A673 (cell line): ENCODE data around the gene SEMA4F. TPM values are rescaled to one million over a fixed set of nuclear protein-coding genes. Genes with fewer than 3 reads are reported as not detected.

Experiments used
- BruUV-seq: library from RNA; stranded (reverse); fragments of 400-500 nt; replicated peaks from 2 replicates; lab custom pipeline; 2021; lab: Mats Ljungman, UMichigan
- CTCF ChIA-PET: fragments of 300-600 bp; sonication (Branson Sonifier 250); formaldehyde crosslinking; loops from one replicate; lab custom pipeline; 2022; ENCODE audit warnings: antibody characterized with exemption; lab: Charles Lee
- POLR2A ChIA-PET: fragments of 300-600 bp; sonication (Branson Sonifier 250); formaldehyde crosslinking; loops from one replicate; lab custom pipeline; 2022; ENCODE audit warnings: antibody characterized with exemption; ENCODE audit not compliant: low non-redundant PET; lab: Charles Lee
- DNase-seq: peaks from one replicate; pipeline ENCODE4 v3.0.0-alpha.2; 2015; ENCODE audit warnings: low spot score
- H3K27ac ChIP-seq: fragments of 200-600 bp; sonication (generic); 2 replicates; pipeline ENCODE4 v1.5.1; 2016; ENCODE audit warnings: mixed run types, low read depth, mild to moderate bottlenecking, mixed read lengths, antibody characterized with exemption, low read length; ENCODE audit not compliant: poor library complexity, severe bottlenecking
- H3K27me3 ChIP-seq: fragments of 200-600 bp; sonication (generic); replicated peaks from 2 replicates; pipeline ENCODE4 v1.6.1; 2017; ENCODE audit warnings: mixed run types, low read depth, mild to moderate bottlenecking, mixed read lengths, antibody characterized with exemption, low read length; ENCODE audit not compliant: insufficient read depth, poor library complexity
- H3K36me3 ChIP-seq: fragments of 200-600 bp; sonication (generic); 2 replicates; pipeline ENCODE4 v1.6.1; 2016; ENCODE audit warnings: mixed run types, mild to moderate bottlenecking, mixed read lengths, antibody characterized with exemption, low read length; ENCODE audit not compliant: insufficient read depth, poor library complexity, severe bottlenecking
- H3K4me1 ChIP-seq: fragments of 200-600 bp; sonication (generic); 2 replicates; pipeline ENCODE4 v1.6.1; 2017; ENCODE audit warnings: mixed run types, mild to moderate bottlenecking, mixed read lengths, antibody characterized with exemption, low read length; ENCODE audit not compliant: insufficient read depth, poor library complexity, severe bottlenecking
- H3K4me3 ChIP-seq: fragments of 200-600 bp; sonication (generic); 2 replicates; pipeline ENCODE4 v1.5.1; 2016; ENCODE audit warnings: low read depth, mixed run types, mild to moderate bottlenecking, mixed read lengths, low read length; ENCODE audit not compliant: poor library complexity, severe bottlenecking
- H3K9me3 ChIP-seq: fragments of 200-600 bp; sonication (generic); 2 replicates; pipeline ENCODE4 v1.6.1; 2016; ENCODE audit warnings: mixed run types, low read depth, mild to moderate bottlenecking, mixed read lengths, antibody characterized with exemption, low read length; ENCODE audit not compliant: poor library complexity, severe bottlenecking
- EZH2 ChIP-seq: fragments of 200-600 bp; sonication (generic); IDR thresholded peaks from 2 replicates; pipeline ENCODE4 v1.6.1; 2017; ENCODE audit warnings: borderline replicate concordance, low read depth, mild to moderate bottlenecking, mixed read lengths, antibody characterized with exemption, low read length; ENCODE audit not compliant: poor library complexity, severe bottlenecking
- intact Hi-C: fragments of 100-400 bp; cut with micrococcal nuclease; formaldehyde crosslinking; loops from one replicate; pipeline ENCODE4 v1.10.0; 2022; ENCODE audit not compliant: unreplicated experiment
- total RNA-seq: library from RNA; stranded (reverse); gene quantifications from 2 replicates; pipeline ENCODE4 v1.2.3, GENCODE V29; 2021
- TF ChIP-seq, protein P1 (sequence below): fragments of 300-800, 200-600 bp; sonication (generic); conservative IDR thresholded peaks from 2 replicates; pipeline ENCODE4 v1.5.1; 2017; ENCODE audit warnings: low read depth, mild to moderate bottlenecking, antibody characterized with exemption, low read length, moderate library complexity, mixed read lengths

The SEMA4F gene
- total RNA-seq, 1 experiment from 2014 or later, result 3.8 TPM

GRCh38 chr2:74706741-74707140, 52.7 kb downstream of the SEMA4F start:
- H3K9me3 ChIP-seq, result no peaks in the 10 kb centered on the region
- DNase-seq, result no peak
- TF ChIP-seq, protein P1, sequence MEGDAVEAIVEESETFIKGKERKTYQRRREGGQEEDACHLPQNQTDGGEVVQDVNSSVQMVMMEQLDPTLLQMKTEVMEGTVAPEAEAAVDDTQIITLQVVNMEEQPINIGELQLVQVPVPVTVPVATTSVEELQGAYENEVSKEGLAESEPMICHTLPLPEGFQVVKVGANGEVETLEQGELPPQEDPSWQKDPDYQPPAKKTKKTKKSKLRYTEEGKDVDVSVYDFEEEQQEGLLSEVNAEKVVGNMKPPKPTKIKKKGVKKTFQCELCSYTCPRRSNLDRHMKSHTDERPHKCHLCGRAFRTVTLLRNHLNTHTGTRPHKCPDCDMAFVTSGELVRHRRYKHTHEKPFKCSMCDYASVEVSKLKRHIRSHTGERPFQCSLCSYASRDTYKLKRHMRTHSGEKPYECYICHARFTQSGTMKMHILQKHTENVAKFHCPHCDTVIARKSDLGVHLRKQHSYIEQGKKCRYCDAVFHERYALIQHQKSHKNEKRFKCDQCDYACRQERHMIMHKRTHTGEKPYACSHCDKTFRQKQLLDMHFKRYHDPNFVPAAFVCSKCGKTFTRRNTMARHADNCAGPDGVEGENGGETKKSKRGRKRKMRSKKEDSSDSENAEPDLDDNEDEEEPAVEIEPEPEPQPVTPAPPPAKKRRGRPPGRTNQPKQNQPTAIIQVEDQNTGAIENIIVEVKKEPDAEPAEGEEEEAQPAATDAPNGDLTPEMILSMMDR, result no peak
- TF ChIP-seq EZH2, result no peak
- no peaks in the 10 kb centered on the region for H3K4me1 ChIP-seq
- intact Hi-C loops, result no loop called here
- ChIA-PET CTCF (no interaction called here), POLR2A (no interaction called here)
- H3K27me3 ChIP-seq, result no peaks in the 10 kb centered on the region
- no TSS peak for BruUV-seq
- no peak overlapping the region for H3K4me3 ChIP-seq
- no peaks in the 10 kb centered on the region for H3K36me3 ChIP-seq
- H3K27ac ChIP-seq, result no peak overlapping the region

DNA sequence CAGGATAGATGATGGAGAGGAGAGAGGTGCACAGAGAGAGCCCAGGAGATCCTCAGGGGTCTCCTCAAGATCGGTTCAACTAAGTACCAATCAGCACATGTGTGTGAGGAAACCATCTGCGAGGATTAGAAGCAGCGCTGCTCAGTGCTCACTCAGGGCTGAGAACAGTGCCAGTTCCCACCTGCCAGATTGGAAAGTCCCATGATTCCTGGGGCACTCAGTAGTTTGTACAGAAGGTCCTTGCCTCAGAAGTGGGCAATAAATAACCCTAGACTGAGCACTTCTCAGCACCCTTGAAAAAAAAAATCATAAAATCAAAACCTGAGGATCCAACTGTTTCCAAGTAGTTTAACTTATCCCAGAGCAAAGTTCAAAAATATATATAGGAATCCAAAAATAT, 53.8 kb downstream of the SEMA4F start:
- intact Hi-C loops, result no loop called here
- no TSS peak for BruUV-seq
- TF ChIP-seq, protein P1, result no peak
- no peak for TF ChIP-seq EZH2
- CTCF ChIA-PET, result no interaction called here
- Histone ChIP-seq H3K36me3 (no peaks in the 10 kb centered on the region), H3K27me3 (no peaks in the 10 kb centered on the region), H3K4me1 (no peaks in the 10 kb centered on the region), H3K9me3 (no peaks in the 10 kb centered on the region), H3K4me3 (no peak overlapping the region), H3K27ac (no peak overlapping the region)
- POLR2A ChIA-PET, result no interaction called here
- DNase-seq, result no peak

- no peak for DNase-seq
- no TSS peak for BruUV-seq
- H3K4me3 ChIP-seq, result no peak overlapping the region
- no peaks in the 10 kb centered on the region for H3K27me3 ChIP-seq
- ChIA-PET CTCF (no interaction called here), POLR2A (no interaction called here)
- H3K9me3 ChIP-seq, result no peaks in the 10 kb centered on the region
- H3K4me1 ChIP-seq, result no peaks in the 10 kb centered on the region
- TF ChIP-seq, protein P1, result no peak
- TF ChIP-seq EZH2, result no peak
- H3K27ac ChIP-seq, result no peak overlapping the region
- H3K36me3 ChIP-seq, result no peaks in the 10 kb centered on the region
- intact Hi-C loops, result no loop called here
Measured at GRCh38 chr2:74708296-74708695, 54.2 kb downstream of the SEMA4F start.
